NCI-H2171 treated with DMSO at 0.1 percent for 48 hours (cell line): ENCODE results near the gene HTRA2.
A peak's percentile ranks its signal among the peaks of the same experiment; 100 is the strongest.
"Not testable (repeated sequence)": the region's sequence is repeated elsewhere in the genome, so short reads cannot be mapped to it uniquely, and the experiment has no call there.

ENCODE experiments used
- DNase-seq: peaks from one replicate; lab custom pipeline; 2025; lab: John Stamatoyannopoulos, UW

Gene HTRA2

DNA sequence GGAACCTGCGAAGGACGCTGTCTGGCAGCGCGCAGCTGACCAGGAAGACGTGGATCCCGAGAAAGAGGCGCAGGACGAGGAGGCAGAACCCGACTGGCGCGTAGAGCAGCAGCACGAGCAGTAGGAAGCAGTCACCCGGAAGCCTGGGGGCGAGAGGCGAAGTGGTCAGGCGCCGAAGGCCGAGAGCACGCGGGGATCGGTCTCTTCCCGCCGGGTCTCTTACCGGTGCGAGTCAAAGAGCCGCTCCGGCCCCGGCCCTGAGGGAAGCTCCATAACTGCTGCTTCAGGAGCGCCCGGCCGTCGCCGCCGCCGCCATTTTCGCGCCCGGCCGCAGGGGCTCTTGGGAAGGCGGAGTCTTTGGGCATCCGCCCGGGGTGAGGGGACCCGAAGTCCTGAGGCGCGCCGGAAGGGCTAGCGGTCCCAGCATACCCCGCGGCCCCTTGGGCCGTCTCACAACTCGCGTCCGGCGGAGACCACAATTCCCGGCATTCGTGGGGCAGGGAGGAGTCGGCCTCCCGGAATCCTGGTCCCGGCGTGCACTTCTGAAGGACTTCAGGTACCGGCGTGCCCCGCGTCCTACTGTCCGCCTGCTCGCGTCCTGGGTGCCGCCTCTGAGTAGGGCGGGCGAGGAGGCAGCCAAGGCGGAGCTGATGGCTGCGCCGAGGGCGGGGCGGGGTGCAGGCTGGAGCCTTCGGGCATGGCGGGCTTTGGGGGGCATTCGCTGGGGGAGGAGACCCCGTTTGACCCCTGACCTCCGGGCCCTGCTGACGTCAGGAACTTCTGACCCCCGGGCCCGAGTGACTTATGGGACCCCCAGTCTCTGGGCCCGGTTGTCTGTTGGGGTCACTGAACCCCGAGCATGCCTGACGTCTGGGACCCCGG is at the start of gene HTRA2, which contains the start of gene AUP1:
Gene HTRA2, plus strand, starts transcription at position 577 of the 882 bp plus-strand sequence. Its CDS starts 74 bp downstream, at position 651.
Gene AUP1, minus strand, starts transcription at position 350 of the 882 bp plus-strand sequence. Its CDS starts 77 bp downstream, at position 273.
- peak; percentile 98 for DNase-seq

DNA sequence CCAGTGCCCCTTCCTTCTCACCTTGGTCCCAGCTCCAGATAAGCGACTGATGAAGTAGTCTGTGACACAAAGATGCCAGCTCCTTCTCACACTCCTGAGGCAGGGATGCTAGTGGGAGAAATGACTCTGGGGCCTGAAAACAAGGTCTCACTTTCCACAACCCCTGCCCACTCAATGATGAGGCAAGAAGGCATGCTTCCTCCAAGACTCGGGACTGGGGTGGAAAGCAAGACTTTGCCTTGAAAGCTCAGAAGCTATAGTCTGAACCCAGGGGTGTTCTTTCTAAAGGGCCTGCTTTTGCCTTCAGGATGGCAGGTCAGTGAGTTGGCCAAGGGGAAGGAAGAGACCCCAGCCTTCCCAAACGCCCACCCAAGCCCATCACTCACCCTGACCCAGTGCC is 48.3 kb upstream of the HTRA2 start:
- DNase-seq: no peak

DNA sequence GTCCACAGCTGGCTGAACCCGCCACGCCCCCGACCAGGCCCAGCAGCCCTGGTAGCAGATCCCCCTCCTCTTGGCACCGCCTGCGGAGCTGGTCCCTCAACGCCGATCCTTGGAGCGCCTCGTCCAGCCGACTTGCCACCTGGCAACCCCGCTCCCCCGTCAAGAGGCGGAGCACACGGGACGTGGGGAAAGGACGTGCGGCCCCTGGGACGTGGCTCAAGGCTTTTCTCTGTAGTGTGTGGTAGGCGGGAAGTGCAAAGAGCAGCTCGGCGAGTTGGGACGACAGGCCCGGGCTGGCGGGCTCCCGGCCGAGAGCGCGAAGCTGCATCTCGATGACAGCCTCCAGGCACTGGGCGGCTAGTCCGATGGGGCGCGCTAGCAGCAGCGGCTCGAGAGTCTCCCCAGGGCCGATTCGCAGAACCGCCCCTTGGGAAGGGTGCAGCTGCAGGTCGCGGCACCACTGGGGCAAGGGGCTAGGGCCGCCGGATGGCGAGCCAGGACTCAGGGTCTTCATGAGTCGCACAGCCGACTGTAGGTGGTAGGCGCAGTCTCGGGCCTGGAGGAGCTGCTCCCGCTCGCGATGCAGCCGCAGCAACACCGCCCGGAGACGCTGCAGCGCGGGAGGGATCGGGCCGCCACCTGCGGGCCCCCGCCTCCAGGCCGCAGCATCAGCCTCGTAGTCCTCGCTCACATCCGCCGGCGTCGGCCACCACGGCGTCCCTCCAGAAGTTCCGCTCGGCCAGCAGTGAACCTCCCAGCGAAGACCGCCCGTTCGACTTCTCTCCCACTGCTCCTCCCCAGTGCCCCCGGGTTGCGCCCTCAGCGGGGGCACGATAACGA is 47.6 kb upstream of the HTRA2 start:
- peak; percentile 75 for DNase-seq

DNA sequence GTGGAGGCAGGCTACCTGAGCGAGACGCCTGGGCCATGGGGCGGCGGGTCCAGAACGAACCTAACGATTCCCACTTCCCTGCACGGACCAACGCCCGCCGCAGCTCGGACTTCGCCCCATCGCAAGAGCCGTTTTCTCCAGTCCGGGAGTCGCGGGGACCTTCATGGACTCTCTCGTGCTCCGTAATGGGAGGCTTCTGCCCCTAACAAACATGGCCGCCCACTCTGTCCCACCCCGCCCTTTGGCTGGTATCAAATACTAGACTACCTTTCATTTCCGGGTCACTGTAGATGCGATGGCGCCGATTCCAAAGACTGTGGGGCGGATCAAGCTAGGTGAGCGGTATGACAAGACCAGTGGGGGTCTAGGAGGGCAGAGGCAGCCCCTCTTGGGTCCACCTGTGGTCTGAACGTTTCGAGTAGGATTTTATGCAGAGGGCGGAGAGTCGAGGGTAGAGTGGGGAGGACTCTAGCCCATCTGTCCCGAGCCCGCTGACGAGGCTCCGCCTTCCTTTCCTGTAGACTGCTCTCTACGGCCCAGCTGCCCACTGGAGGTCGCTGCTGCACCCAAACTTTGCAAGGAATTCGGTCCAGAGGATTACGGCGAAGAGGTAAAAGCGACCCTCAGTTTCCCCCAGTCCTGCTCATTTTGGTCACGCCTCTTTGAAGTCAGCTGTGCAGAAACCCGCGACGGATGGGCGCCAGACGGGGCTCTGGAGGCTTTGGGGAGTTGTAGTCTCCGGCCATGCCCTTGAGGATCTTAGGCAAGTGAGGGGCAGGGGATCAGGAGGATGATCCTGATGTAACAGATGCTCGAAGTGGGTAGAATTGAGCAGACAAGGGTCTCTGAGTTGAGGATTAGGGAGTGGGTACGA is 46.7 kb upstream of the HTRA2 start, which contains the start of the genes CCDC142 and TTC31:
Gene CCDC142, minus strand, starts transcription at position 198 of the 874 bp plus-strand sequence. Its CDS starts 161 bp downstream, at position 37.
Gene TTC31, plus strand, starts transcription at position 281 of the 874 bp plus-strand sequence. Its CDS starts 15 bp downstream, at position 296.
- peak; percentile 96 for DNase-seq

DNA sequence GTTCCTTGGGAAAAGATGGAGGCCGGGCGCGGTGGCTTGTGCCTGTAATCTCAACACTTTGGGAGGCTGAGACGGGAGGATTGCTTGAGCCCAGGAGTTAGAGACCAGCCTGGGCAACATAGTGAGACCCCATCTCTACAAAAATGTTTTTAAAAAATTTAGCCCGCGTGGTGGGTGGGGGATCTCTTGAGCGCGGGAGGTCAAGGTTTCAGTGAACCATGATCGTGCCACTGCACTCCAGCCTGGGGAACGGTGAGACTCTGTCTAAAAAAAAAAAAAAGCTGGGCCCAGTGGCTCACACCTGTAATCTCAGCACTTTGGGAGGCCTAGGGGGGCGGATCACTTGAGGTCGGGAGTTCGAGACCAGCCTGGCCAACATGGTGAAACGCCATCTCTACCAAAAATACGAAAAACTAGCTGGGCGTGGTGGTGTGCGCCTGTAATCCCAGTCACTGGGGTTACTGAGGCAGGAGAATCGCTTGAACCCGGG is 46.0 kb upstream of the HTRA2 start:
- DNase-seq: not testable (repeated sequence)

DNA sequence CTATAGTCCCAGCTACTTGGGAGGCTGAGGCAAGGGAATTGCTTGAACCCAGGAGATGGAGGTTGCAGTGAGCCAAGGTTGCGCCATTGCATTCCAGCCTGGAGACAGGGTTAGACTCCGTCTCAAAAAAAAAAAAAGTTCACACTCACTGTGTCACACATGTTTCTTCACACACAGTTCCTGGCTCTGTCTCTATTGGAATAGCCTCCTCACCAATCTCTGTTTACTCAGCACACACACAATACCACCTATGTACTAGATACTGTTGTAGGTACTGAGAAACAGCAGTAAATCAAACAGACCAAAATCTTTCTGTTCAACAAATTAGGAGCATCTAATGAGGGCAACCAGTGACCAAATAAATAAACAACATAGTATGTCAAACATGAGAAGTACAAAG is 43.6 kb upstream of the HTRA2 start:
- no peak for DNase-seq

DNA sequence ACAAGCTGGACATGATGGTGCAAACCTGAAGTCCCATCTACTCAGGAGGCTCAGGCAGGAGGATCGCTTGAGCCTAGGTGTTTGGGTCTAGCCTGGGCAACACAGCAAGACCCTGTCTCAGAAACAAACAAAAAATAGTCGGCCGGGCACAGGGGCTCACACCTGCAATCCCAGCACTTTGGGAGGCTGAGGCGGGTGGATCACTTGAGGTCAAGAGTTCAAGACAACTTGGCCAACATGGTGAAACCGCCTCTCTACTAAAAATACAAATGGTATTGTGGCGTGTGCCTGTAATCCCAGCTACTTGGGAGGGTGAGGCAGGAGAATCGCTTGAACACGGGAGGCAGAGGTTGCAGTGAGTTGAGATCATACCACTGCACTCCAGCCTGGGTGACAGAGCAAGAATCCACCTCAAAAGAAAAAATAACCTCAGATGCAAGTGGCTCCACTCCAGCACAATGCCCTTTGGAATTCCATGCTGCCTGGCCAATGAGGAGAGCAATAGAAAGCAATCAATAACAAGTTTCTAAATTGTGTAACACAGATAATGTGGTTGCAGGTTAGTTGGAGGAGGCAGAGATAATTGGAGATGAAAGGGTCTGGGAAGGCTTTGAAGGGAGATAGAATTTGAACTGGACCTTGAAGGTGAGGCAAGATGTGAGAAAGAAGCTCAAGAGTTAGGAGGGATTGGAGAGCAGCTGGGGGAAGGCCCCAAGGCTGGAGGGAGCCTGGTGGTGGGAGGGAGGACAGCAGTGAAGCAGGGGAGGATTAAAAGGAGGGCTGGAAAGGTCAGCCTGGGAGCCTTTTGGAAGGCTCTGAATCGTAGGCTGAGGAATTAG is 40.9 kb upstream of the HTRA2 start:
- no peak for DNase-seq

DNA sequence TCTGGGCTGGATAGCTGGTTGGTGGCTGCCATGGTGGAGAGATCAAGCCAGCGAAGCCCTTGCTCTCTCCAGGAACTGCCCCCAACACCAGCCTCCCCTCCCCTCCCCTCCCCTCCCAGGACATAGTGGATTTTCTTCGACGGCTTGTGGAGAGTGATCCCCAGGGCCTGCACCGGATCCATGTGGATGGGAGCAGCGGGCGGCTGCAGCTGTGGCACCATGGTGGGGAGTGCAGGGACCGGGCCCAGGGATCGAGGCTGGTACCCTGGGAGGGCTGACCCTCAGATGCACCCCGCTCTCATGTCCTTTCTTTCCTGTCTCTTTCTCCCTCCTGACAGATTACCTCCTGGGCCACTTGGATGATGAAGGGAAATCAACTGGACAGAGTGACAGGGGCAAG is 39.8 kb upstream of the HTRA2 start:
- DNase-seq: no peak

DNA sequence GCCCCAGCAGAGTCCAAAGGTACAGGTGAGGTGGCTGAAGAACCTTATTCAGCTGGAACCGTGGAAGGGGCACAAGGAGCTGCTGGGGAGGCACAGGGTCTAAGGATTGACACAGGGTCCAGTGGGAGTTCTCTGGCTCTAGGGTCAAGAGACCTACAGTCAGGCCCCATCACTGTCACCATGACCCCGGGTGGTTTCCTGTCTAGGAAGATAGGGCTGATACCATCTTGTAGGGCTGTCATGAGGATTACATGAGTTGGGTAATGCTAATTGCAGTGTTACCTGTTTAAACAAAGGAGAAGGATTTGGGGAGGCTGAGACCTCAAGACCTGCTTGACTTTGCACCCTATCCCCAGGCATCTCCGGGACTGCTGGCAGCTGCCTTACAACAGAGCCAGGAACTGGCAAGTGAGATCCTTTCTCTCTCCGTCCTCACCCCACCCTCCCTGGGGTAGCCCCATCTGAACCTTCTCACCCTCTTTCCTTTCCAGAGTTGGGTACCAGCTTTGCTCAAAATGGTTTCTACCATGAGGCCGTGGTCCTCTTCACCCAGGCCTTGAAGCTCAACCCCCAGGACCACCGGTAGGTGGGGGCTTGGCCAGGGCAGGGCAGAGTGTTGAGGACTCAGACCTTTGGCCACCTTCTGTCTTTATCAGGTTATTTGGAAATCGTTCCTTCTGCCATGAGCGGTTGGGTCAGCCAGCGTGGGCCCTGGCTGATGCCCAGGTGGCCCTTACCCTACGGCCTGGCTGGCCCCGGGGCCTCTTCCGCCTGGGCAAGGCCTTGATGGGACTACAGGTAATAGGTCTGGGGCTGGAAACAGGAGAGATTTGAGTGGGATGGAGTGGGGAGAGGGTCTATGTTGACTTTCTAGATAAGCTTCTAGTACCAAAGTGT is 37.8 kb upstream of the HTRA2 start:
- no peak for DNase-seq

DNA sequence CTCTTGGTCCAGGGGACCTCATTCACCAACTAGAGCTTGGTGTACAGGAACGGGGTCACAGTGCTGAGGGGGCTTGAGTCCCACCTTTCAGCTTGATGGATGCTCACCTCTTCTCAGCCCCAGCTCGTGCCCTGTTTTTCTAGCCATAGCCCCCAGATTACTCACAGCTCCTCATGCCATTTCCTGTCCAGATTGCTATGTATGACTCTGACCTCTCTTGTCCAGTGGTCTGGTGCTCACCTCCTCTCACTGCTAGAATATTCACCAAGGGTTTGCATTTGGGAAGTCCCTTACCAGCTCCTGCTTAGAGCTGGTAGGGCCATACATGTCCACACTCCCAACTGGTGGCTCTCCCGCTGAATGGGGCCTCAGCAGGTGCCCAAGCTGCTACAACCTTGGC is 36.2 kb upstream of the HTRA2 start:
- DNase-seq: no peak

DNA sequence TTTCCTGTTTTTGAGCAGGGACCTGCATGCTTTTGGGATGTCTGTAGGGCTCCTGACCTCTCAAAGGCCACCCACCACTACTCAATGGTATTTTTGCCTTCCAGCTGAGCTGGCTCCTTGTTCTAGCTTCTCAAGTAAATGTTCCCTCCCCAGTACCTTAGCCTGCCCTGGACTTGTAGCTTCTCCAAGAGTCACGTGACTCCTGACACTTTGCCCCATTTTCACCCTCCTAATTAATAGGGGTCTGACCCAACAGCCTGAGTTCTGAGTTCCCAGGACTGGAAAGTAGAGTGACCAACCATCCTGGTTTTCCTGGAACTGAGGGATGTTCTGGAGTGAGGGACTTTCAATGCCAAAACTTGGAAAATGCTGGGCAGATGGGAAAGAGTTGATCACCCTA is 34.3 kb upstream of the HTRA2 start:
- no peak for DNase-seq

DNA sequence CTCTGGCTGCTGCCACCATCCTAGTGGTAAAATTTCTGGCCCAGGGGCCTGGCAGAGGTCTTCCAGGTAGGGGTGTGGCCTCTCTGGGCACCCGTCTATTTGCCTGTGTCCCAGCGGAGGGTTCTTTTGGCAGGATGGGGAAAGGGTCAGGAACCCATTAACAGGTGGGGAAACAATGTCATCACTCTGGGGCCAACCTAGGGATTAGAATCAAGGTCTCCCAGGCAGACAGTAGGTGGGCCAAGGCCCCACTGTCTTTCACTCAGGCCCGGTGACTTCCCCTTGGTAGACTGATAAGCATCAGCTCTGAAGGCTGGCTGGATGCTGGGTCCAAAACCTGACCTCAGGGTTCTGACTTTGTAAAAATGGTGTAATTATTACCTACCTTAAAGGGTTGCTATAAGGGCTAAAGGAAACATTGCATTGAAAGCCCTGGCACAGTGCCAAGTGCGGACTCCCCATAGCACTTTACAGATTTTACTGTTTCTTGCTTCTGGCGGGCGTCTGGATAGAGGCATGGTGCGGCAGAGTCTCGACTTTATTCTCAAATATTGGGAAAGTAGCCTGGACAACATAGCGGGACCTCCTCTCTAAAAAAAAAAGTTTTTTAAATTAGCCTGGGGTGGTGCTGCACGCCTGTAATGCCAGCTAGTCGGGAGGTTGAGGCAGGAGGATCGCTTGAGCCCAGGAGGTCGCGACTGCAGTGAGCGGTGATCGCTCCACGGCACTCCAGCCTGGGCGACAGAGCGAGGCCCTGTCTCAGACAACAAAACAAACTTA is 32.5 kb upstream of the HTRA2 start:
- DNase-seq: no peak

DNA sequence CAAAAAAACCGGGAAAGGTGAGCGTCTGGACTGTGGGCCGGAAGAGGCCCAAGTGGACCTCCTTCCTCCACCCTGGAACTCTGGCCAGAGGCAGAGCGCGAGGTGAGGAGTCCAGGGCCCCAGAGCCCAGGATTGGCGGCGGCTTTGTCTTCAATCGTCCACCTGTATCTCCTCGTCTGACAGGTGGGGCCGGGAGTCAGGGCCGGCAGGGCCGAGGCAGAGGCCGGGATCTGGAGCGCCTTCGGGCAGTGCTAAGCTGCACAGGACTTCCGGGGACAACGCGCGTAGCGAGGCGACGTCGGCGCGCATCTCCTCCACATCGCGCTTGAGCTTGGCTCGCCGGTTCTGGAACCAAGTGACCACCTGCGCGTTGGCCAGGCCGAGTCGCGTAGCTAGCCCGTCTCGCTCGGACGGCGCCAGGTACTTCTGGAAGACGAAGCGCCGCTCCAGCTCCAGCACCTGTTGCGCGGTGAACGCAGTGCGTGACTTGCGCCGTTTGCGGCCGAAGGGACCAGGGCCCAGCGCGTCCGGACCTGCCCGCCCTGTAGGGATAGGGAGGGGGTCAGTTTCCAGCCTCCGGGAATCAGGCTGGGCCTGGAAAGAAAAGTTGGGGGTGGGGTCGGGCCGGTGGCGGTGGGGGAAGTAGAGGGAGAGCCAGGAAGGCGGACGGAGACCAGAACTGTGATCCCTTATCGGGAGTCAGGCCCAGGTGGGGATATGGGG is 31.8 kb upstream of the HTRA2 start:
- no peak for DNase-seq

DNA sequence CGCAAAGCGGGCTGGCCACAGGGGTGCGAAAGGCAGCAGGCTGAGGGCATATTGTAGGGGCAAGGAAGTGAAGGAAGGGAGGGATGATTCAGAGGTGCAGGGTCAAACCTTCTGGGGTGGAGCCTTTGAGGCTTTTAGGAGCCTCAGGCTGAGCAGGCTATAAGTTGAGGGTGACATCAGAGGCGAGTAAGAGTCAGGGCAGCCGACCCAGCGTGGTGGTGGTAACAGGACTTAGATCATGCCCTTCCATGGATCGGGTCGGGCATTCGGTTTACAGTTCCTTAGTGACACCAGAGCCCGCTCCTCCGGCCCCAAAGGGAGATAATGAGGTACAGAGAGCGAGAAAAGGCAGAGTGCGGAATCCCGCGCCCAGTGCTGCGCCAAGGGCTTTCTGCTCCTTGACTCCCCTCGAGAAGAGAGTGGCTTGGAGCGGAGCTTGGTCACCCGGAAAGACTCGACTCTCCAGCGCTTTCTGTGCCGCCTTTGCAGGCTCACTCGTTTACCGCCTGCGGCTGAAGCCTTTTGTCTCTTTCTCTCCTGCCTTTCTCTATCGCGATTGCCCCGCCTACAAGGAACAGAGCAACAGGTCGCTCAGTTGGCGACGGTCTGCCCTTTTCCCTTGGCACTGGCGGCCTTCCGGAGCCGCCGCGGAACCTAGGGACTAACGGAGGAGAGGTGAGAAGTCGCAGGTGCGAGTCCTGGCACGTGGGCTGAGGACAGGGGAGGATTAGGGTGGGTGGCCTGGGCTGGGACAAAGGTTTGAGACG is 31.1 kb upstream of the HTRA2 start:
- DNase-seq: no peak

DNA sequence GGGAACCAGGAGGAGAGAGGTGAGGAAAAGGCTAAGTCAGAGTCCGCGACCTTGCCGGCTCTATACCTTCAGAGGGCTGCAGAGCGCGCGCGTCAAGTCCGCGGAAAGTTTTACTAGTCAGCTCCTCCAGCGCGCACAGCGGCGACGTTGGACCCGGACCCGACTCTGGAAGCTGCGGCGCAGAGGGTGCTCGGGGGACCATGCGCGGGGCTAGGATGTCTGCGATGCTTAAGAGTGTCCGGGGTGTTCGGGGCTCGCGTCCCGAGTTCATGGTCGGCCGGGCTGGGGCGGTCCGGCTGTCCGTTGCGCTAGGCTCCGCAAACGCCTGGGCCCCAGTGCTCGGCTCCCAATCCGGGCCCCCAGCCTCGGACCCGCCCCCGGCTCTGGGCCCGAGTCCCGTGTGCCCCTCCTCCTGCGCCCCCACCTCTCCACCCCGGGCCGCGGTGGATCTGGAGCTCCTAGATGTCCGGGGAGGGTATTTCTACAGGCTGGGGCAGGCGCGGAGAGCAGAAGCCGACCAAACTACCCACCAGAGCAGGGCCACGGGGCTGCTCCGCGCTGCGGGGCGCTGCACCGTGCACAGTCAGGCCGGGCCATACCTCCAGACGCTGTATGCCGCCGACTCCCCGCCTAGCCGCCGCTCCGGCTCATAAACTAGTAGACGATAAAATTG is 30.3 kb upstream of the HTRA2 start, which contains the start of gene LBX2:
Gene LBX2, minus strand, starts transcription at position 337 of the 673 bp plus-strand sequence. Its CDS starts 66 bp downstream, at position 271.
- DNase-seq: no peak

DNA sequence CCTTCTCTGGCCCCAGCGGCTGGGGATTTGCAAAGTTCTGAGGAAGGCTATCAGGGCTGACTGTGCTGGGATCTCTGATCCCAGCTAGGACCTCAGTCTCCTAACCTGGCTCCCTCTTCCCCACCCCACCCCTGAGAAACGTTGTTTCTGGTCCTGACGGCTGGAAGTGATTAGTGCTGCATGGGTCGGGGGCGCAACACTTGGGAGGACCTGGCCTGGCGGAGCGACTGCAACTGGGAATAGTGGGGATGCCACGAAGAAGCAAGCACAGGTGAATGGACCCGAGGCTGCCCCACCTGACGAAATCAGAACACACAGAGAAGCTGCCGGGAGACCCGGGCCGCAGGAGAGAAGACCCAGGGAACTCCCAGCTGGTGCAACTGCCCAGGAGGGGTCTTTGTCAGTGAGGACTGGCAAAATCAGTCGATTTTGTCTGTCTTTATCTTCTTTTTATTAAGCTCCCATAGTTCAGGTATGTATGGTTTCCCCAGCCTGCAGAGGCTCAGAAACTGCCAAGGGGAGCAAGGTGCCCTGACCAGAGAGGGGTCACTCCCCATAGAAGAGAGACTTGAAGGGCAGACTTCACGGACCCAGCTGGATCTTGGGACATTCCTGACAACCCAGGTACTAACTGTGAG is 29.7 kb upstream of the HTRA2 start:
- no peak for DNase-seq
